Adrenal gland (tissue), 5 donors: ENCODE results near the gene TAF12.
A peak's percentile ranks its signal among the peaks of the same experiment; 100 is the strongest.
"Not testable (repeated sequence)": the region's sequence is repeated elsewhere in the genome, so short reads cannot be mapped to it uniquely, and the experiment has no call there.

Source experiments
- POLR2A ChIP-seq, 2 donors: fragments of 450-650 bp; IDR thresholded peaks; one replicate each; pipeline ENCODE4 v1.6.1; 2017; ENCODE audit warnings: antibody characterized with exemption in 2 of 2, mild to moderate bottlenecking in 2 of 2, moderate library complexity in 1 of 2
- TF ChIP-seq, protein P1 (sequence below), 6 experiments: fragments of 450-650 bp in 4 of 6; fragments of 200-600 bp in 2 of 6; sonication (generic) in 1 of 6; IDR thresholded peaks; 1 replicate in 5 of 6; 2 replicates in 1 of 6; pipeline versions ENCODE4 v1.5.1 to v1.8.0; 2016 to 2021; ENCODE audit warnings: antibody characterized with exemption in 6 of 6, mild to moderate bottlenecking in 2 of 6, moderate library complexity in 1 of 6
- donor health status: DM: no; HTN: no; CAD: no.

- TF ChIP-seq, protein P1, sequence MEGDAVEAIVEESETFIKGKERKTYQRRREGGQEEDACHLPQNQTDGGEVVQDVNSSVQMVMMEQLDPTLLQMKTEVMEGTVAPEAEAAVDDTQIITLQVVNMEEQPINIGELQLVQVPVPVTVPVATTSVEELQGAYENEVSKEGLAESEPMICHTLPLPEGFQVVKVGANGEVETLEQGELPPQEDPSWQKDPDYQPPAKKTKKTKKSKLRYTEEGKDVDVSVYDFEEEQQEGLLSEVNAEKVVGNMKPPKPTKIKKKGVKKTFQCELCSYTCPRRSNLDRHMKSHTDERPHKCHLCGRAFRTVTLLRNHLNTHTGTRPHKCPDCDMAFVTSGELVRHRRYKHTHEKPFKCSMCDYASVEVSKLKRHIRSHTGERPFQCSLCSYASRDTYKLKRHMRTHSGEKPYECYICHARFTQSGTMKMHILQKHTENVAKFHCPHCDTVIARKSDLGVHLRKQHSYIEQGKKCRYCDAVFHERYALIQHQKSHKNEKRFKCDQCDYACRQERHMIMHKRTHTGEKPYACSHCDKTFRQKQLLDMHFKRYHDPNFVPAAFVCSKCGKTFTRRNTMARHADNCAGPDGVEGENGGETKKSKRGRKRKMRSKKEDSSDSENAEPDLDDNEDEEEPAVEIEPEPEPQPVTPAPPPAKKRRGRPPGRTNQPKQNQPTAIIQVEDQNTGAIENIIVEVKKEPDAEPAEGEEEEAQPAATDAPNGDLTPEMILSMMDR (IDR thresholded peaks at IDR 0.05) = peak in 3 of 6 experiments; percentile 18 to 29 (median 26)
- TF ChIP-seq POLR2A (IDR thresholded peaks at IDR 0.05) = not testable (repeated sequence)
Observed at GRCh38 chr1:28653870-28654269, 11.0 kb upstream of the TAF12 start.
